Activated B cell treated with CpG ODN at 0.5 μM for 24 hours (primary cell): ENCODE results near the gene MRGPRE. TPM values are rescaled to one million over a fixed set of nuclear protein-coding genes. Genes with fewer than 3 reads are reported as not detected.

Experiments used
- ATAC-seq: fragments of 200-7000 bp; cut with Tn5 transposase; one replicate; pipeline ENCODE4 v1.10.0; 2021; ENCODE audit warnings: low read depth, mild to moderate bottlenecking, moderate library complexity
- CTCF ChIA-PET: fragments of 350-600 bp; sonication (Branson Sonifier 250); formaldehyde crosslinking; loops from one replicate; lab custom pipeline; 2021; ENCODE audit warnings: antibody characterized with exemption; lab: Charles Lee
- POLR2A ChIA-PET: fragments of 350-600 bp; sonication (Branson Sonifier 250); formaldehyde crosslinking; loops from one replicate; lab custom pipeline; 2021; ENCODE audit warnings: antibody characterized with exemption; lab: Charles Lee
- DNase-seq: peaks from one replicate; pipeline ENCODE4 v3.0.0; 2022
- H3K27ac Mint-ChIP-seq: one replicate; pipeline ENCODE4 v1.8.0; 2020; ENCODE audit warnings: mixed read lengths
- H3K27me3 Mint-ChIP-seq: one replicate; pipeline ENCODE4 v1.8.0; 2021; ENCODE audit warnings: mixed read lengths
- H3K36me3 Mint-ChIP-seq: one replicate; pipeline ENCODE4 v1.8.0; 2021; ENCODE audit warnings: low read depth, mixed read lengths
- H3K4me1 Mint-ChIP-seq: one replicate; pipeline ENCODE4 v1.8.0; 2021; ENCODE audit warnings: mixed read lengths
- H3K4me3 Mint-ChIP-seq: one replicate; pipeline ENCODE4 v1.8.0; 2020; ENCODE audit warnings: mild to moderate bottlenecking, mixed read lengths
- H3K9me3 Mint-ChIP-seq: one replicate; pipeline ENCODE4 v1.8.0; 2020; ENCODE audit warnings: mixed read lengths
- intact Hi-C: fragments of 100-400 bp; cut with micrococcal nuclease; formaldehyde crosslinking; loops from one replicate; pipeline ENCODE4 v1.15.1; 2024
- total RNA-seq: library from RNA; stranded (reverse); gene quantifications from 2 replicates; pipeline ENCODE4 v1.2.3, GENCODE V29; 2022
- TF ChIP-seq, protein P1 (sequence below): fragments of 200-600 bp; IDR thresholded peaks from one replicate; pipeline ENCODE4 v1.8.0; 2022; ENCODE audit warnings: antibody characterized with exemption, mild to moderate bottlenecking

MRGPRE gene
- total RNA-seq, 1 donor from 2014 or later, result not detected

- TF ChIP-seq, protein P1, sequence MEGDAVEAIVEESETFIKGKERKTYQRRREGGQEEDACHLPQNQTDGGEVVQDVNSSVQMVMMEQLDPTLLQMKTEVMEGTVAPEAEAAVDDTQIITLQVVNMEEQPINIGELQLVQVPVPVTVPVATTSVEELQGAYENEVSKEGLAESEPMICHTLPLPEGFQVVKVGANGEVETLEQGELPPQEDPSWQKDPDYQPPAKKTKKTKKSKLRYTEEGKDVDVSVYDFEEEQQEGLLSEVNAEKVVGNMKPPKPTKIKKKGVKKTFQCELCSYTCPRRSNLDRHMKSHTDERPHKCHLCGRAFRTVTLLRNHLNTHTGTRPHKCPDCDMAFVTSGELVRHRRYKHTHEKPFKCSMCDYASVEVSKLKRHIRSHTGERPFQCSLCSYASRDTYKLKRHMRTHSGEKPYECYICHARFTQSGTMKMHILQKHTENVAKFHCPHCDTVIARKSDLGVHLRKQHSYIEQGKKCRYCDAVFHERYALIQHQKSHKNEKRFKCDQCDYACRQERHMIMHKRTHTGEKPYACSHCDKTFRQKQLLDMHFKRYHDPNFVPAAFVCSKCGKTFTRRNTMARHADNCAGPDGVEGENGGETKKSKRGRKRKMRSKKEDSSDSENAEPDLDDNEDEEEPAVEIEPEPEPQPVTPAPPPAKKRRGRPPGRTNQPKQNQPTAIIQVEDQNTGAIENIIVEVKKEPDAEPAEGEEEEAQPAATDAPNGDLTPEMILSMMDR, result no peak
- ChIA-PET CTCF (no interaction called here), POLR2A (no interaction called here)
- H3K36me3 Mint-ChIP-seq, result no peaks in the 10 kb centered on the region
- H3K27me3 Mint-ChIP-seq, result peaks cover 20% of the 10 kb centered on the region
- H3K27ac Mint-ChIP-seq, result no peak overlapping the region
- no peaks in the 10 kb centered on the region for H3K9me3 Mint-ChIP-seq
- DNase-seq (no peak), ATAC-seq (no peak)
- intact Hi-C loops, result no loop called here
- no peaks in the 10 kb centered on the region for H3K4me1 Mint-ChIP-seq
- H3K4me3 Mint-ChIP-seq, result no peak overlapping the region
Observed at GRCh38 chr11:3221408-3222002, 10.7 kb downstream of the MRGPRE start.

DNA sequence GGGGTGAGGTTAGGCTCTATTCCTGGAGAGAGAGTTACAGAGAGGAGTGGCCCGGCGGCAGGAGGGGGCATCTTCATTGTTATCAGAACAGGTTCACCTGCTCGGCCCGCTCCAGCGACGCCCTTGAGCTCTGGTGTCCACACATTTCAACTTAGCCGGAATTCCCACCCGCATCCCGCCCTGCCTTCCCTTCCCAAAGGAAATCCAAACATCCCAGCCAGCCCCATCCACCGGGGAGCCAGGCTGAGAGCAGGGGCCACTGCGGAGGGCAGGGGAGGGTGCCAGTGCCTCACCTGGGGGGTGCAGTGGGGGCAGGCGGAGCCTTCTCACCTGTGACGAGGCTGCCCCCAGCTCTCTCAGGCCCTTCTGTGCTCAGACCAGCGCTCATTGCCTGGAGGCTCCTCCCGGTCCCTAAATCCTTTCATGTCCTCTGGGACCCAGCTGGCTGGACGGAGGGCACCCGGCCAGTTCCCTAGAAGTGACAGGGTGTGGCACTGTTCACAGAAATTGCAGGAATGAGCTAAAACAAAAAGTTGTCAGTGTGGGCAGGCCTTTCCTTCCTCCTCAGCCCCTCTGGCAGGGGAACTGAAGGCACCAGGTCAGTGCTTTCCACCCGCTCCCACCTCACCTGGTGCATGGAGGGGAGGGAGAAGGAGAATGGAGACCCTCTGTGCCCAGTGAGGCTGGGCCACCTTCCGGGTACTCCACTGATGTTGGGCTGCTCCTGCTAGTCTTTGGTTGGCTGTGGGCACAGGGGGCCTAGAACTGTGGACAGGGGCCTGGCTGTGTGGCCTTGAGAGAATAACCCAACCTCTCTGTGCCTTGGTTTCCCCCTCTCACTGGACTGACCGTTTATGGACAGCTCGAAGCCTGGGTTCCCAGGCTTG, 11.5 kb downstream of the MRGPRE start:
- Mint-ChIP-seq H3K4me3 (no peak overlapping the region), H3K36me3 (no peaks in the 10 kb centered on the region), H3K27ac (no peak overlapping the region), H3K9me3 (no peaks in the 10 kb centered on the region), H3K4me1 (no peaks in the 10 kb centered on the region), H3K27me3 (peaks cover 23% of the 10 kb centered on the region)
- TF ChIP-seq, protein P1, result no peak
- no peak for ATAC-seq
- intact Hi-C loops, result no loop called here
- no peak for DNase-seq
- ChIA-PET POLR2A (no interaction called here), CTCF (no interaction called here)

DNA sequence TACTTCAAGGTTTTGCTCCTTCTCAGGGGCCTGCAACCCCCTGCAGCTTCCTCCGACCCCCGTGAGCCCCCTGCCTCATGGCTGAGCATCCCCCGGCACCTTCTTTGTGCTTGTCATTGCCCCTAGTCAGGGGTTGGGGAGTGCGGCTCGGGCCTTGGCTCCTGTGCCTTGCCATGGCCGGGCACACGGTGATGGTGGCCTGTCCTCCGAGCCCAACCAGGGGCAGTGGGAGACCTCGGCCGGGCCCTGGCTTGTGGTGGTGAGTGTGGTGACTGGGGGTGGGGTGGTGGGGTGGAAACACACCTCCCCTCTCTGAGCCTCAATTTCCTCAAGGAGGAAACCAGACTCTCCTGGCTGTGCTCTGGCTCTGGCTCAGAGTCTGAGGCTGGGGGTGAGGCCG, 12.1 kb downstream of the MRGPRE start:
- no peak for DNase-seq
- TF ChIP-seq, protein P1, result no peak
- no peak overlapping the region for H3K27ac Mint-ChIP-seq
- intact Hi-C loops, result no loop called here
- no peaks in the 10 kb centered on the region for H3K4me1 Mint-ChIP-seq
- POLR2A ChIA-PET, result no interaction called here
- H3K9me3 Mint-ChIP-seq, result no peaks in the 10 kb centered on the region
- H3K36me3 Mint-ChIP-seq, result no peaks in the 10 kb centered on the region
- CTCF ChIA-PET, result no interaction called here
- ATAC-seq, result no peak
- H3K27me3 Mint-ChIP-seq, result peaks cover 23% of the 10 kb centered on the region
- no peak overlapping the region for H3K4me3 Mint-ChIP-seq

DNA sequence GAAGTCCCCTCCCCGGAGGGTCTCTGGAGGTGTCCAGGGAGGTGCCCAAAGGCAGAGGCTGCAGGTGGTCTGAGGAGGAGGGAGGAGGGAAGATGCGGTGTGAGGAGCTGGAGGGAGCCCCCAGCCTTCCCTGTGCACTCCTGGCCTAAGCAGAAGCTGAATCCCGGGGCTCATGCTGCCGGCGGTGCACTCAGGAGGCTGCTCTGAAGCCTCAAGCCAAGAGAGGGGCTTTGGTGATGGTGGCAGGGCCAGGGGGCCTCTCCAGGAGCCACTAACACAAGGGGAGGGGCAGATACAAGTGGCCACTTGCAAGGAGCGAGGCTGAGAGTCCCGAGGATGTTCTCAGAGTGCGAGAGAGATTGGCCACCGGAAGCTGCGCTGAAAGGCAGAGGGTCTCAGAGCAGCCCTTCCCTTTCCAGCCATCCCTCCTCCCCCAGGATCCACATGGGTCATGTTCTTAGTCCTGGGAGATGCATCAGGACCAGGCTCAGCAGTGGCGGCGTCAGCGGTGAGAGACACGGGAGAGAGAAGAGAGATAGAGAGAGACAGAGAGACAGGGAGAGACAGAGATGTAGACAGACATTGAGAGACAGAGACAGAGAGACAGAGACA, 12.8 kb downstream of the MRGPRE start:
- TF ChIP-seq, protein P1, result no peak
- H3K9me3 Mint-ChIP-seq, result no peaks in the 10 kb centered on the region
- ChIA-PET CTCF (no interaction called here), POLR2A (no interaction called here)
- no peak for DNase-seq
- ATAC-seq, result no peak
- intact Hi-C loops, result no loop called here
- H3K27me3 Mint-ChIP-seq, result peaks cover 25% of the 10 kb centered on the region
- no peaks in the 10 kb centered on the region for H3K36me3 Mint-ChIP-seq
- H3K4me3 Mint-ChIP-seq, result no peak overlapping the region
- H3K27ac Mint-ChIP-seq, result no peak overlapping the region
- no peaks in the 10 kb centered on the region for H3K4me1 Mint-ChIP-seq
